ENCODE data around the gene XYLT1.
A peak's percentile ranks its signal among the peaks of the same experiment; 100 is the strongest.
"Not testable (repeated sequence)": the region's sequence is repeated elsewhere in the genome, so short reads cannot be mapped to it uniquely, and the experiment has no call there.

XYLT1 gene

GRCh38 chr16:17354141-17354601 is 116.6 kb downstream of the XYLT1 start:
- DNase-seq = no peak

GRCh38 chr16:17353561-17353960 is 117.2 kb downstream of the XYLT1 start:
- peak; percentile 77 for DNase-seq

GRCh38 chr16:17351441-17352035 is 119.2 kb downstream of the XYLT1 start:
- DNase-seq = no peak

- DNase-seq = no peak
Observed at GRCh38 chr16:17350207-17350606, 120.6 kb downstream of the XYLT1 start.

GRCh38 chr16:17348826-17349225 is 121.9 kb downstream of the XYLT1 start:
- DNase-seq = no peak

GRCh38 chr16:17348042-17348783 is 122.5 kb downstream of the XYLT1 start:
- DNase-seq = no peak

GRCh38 chr16:17347624-17348023 is 123.1 kb downstream of the XYLT1 start:
- DNase-seq = no peak

- DNase-seq = peak; percentile 64
Observed at GRCh38 chr16:17346621-17347569, 123.9 kb downstream of the XYLT1 start.

GRCh38 chr16:17345043-17345442 is 125.7 kb downstream of the XYLT1 start:
- DNase-seq = peak; percentile 47

- DNase-seq = peak; percentile 79
Observed at GRCh38 chr16:17343728-17344127, 127.0 kb downstream of the XYLT1 start.

- peak; percentile 96 for DNase-seq
Observed at GRCh38 chr16:17343028-17343427, 127.7 kb downstream of the XYLT1 start.

- DNase-seq = peak; percentile 92
Observed at GRCh38 chr16:17342031-17342430, 128.7 kb downstream of the XYLT1 start.

- DNase-seq = peak; percentile 67
Observed at GRCh38 chr16:17340804-17341203, 130.0 kb downstream of the XYLT1 start.

GRCh38 chr16:17339764-17340541 is 130.8 kb downstream of the XYLT1 start:
- DNase-seq = peak; percentile 46

GRCh38 chr16:17338244-17338643 is 132.5 kb downstream of the XYLT1 start:
- DNase-seq = no peak

GRCh38 chr16:17336530-17336900 is 134.2 kb downstream of the XYLT1 start:
- DNase-seq = no peak

- DNase-seq = no peak
Observed at GRCh38 chr16:17335826-17336529, 134.8 kb downstream of the XYLT1 start.

GRCh38 chr16:17335406-17335805 is 135.4 kb downstream of the XYLT1 start:
- not testable (repeated sequence) for DNase-seq

GRCh38 chr16:17334096-17334495 is 136.7 kb downstream of the XYLT1 start:
- DNase-seq = peak; percentile 47

GRCh38 chr16:17333229-17333628 is 137.5 kb downstream of the XYLT1 start:
- no peak for DNase-seq

- no peak for DNase-seq
Observed at GRCh38 chr16:17331991-17332390, 138.8 kb downstream of the XYLT1 start.

GRCh38 chr16:17331071-17331607 is 139.6 kb downstream of the XYLT1 start:
- DNase-seq = no peak

All from hematopoietic multipotent progenitor cell treated with erythropoietin and hydrocortisone succinate and interleukin-3 and kit ligand, for 4 days (in vitro differentiated cells).